K562 (cell line): ENCODE data around the gene LMTK2. TPM values are rescaled to one million over a fixed set of nuclear protein-coding genes. Genes with fewer than 3 reads are reported as not detected.

Source experiments
- ATAC-seq: fragments of 200-7000 bp; cut with Tn5 transposase; 3 replicates; pipeline ENCODE4 v1.9.1; 2020; ENCODE audit warnings: moderate library complexity
- BruUV-seq: library from RNA; stranded (reverse); fragments of 400-500 nt; replicated peaks from 2 replicates; lab custom pipeline; 2021; lab: Mats Ljungman, UMichigan
- CTCF ChIA-PET: fragments of 300-600 bp; formaldehyde crosslinking; extraction: SDS; loops from one replicate; lab custom pipeline; 2021; ENCODE audit warnings: low intra/inter-chr PET ratio; lab: Yijun Ruan, JAX
- POLR2A ChIA-PET: fragments of 300-600, 350-650 bp; sonication (Branson Sonifier 250); formaldehyde crosslinking; extraction: SDS; loops from one replicate; lab custom pipeline; 2021; ENCODE audit warnings: antibody characterized with exemption, inconsistent platforms; lab: Yijun Ruan, JAX
- DNase-seq, 4 experiments: peaks; one replicate each; pipeline versions ENCODE4 v3.0.0 to v3.0.0-alpha.2; 2011 to 2018; ENCODE audit warnings: low spot score in 3 of 4, mixed read lengths in 3 of 4; ENCODE audit errors: extremely low read depth in 1 of 4
- FAIRE-seq: peaks from 2 replicates; lab custom pipeline; 2011; peaks lifted over from hg19 to GRCh38; lab: Jason Lieb, UNC
- H2AFZ ChIP-seq: 2 replicates; pipeline ENCODE4 v1.6.0; 2011; ENCODE audit warnings: low read depth, low read length, control low read depth, inconsistent platforms
- H3K27ac ChIP-seq: fragments of 200-600 bp; 3 replicates; pipeline ENCODE4 v1.8.0; 2011; ENCODE audit warnings: low read depth, mild to moderate bottlenecking, control low read depth, inconsistent platforms, low read length, moderate library complexity, mixed read lengths; ENCODE audit errors: extremely low read depth
- H3K27me3 ChIP-seq, 2 experiments: fragments of 300-600 bp in 1 of 2; 2 replicates in 1 of 2; 3 replicates in 1 of 2; pipeline versions ENCODE4 v1.6.0 to v1.8.0; 2011; ENCODE audit warnings: inconsistent platforms in 2 of 2, low read length in 2 of 2, mild to moderate bottlenecking in 1 of 2, mixed read lengths in 1 of 2, moderate library complexity in 1 of 2; ENCODE audit not compliant: control insufficient read depth in 2 of 2, insufficient read depth in 2 of 2
- H3K36me3 ChIP-seq: fragments of 300-600 bp; 3 replicates; pipeline ENCODE4 v1.8.0; 2011; ENCODE audit warnings: mild to moderate bottlenecking, low read length, inconsistent platforms; ENCODE audit not compliant: control insufficient read depth, insufficient read depth
- H3K4me1 ChIP-seq, 2 experiments: fragments of 200-600 bp in 1 of 2; replicated peaks in 1 of 2; 2 replicates in 1 of 2; 3 replicates in 1 of 2; pipeline versions ENCODE4 v1.5.1 to v1.8.0; 2011; ENCODE audit warnings: inconsistent platforms in 2 of 2, low read length in 2 of 2, mild to moderate bottlenecking in 1 of 2, mixed read lengths in 1 of 2, moderate library complexity in 1 of 2; ENCODE audit not compliant: control insufficient read depth in 2 of 2, insufficient read depth in 2 of 2
- H3K4me2 ChIP-seq: 2 replicates; pipeline ENCODE4 v1.6.1; 2011; ENCODE audit warnings: low read length, control low read depth, inconsistent platforms, mixed read lengths; ENCODE audit not compliant: insufficient read depth
- H3K4me3 ChIP-seq: fragments of 200-600 bp; sonication (generic), shearing (Covaris generic); 2 replicates; pipeline ENCODE4 v1.5.1; 2016; ENCODE audit warnings: control low read depth, inconsistent platforms
- H3K79me2 ChIP-seq: fragments of 200-600 bp; 3 replicates; pipeline ENCODE4 v1.8.0; 2011; ENCODE audit warnings: low read length, inconsistent platforms; ENCODE audit not compliant: control insufficient read depth, insufficient read depth
- H3K9ac ChIP-seq, 2 experiments: 2 replicates each; pipeline versions ENCODE4 v1.6.0 to v1.6.1; 2011; ENCODE audit warnings: low read depth in 2 of 2, low read length in 2 of 2, control low read depth in 1 of 2, inconsistent platforms in 1 of 2, mild to moderate bottlenecking in 1 of 2, mixed read lengths in 1 of 2; ENCODE audit not compliant: insufficient read depth in 1 of 2
- H3K9me1 ChIP-seq: one replicate; pipeline ENCODE4 v1.6.0; 2011; ENCODE audit warnings: inconsistent platforms, mild to moderate bottlenecking, low read length, moderate library complexity; ENCODE audit not compliant: control insufficient read depth, insufficient read depth
- H3K9me3 ChIP-seq: replicated peaks from 2 replicates; pipeline ENCODE4 v1.5.1; 2011; ENCODE audit warnings: low read depth, low read length, inconsistent platforms; ENCODE audit not compliant: control insufficient read depth, insufficient read depth
- H4K20me1 ChIP-seq: replicated peaks from 2 replicates; pipeline ENCODE4 v1.6.1; 2011; ENCODE audit warnings: low read length, inconsistent platforms, mixed read lengths; ENCODE audit not compliant: control insufficient read depth, insufficient read depth
- DDX20 ChIP-seq: fragments of 450-650 bp; IDR thresholded peaks from 2 replicates; pipeline ENCODE4 v1.6.1; 2016; ENCODE audit warnings: missing genetic modification characterization, low read depth, mild to moderate bottlenecking, missing compliant biosample characterization, moderate library complexity
- HDAC8 ChIP-seq: fragments of 450-650 bp; IDR thresholded peaks from 2 replicates; pipeline ENCODE4 v1.6.1; 2016; ENCODE audit warnings: mild to moderate bottlenecking, missing genetic modification characterization, moderate library complexity, missing compliant biosample characterization
- HMGXB4 ChIP-seq: sonication (generic); formaldehyde crosslinking; IDR thresholded peaks from 2 replicates; pipeline ENCODE4 v1.8.1; 2023; ENCODE audit warnings: mild to moderate bottlenecking, missing genetic modification reagents
- SMC3 ChIP-seq: conservative IDR thresholded peaks from 2 replicates; pipeline ENCODE4 v1.6.1; 2011; ENCODE audit warnings: low read depth, low read length, improper control_type of control experiment; ENCODE audit not compliant: insufficient read depth
- SRSF3 ChIP-seq: fragments of 200-400 bp; formaldehyde crosslinking; IDR thresholded peaks from 2 replicates; pipeline ENCODE4 v1.6.1; 2016; ENCODE audit warnings: mild to moderate bottlenecking, low read length, moderate library complexity; ENCODE audit not compliant: insufficient read depth
- TAF15 ChIP-seq: fragments of 200-400 bp; formaldehyde crosslinking; IDR thresholded peaks from 2 replicates; pipeline ENCODE4 v1.6.1; 2017; ENCODE audit warnings: mild to moderate bottlenecking, low read depth, low read length, moderate library complexity
- ZNF507 ChIP-seq: conservative IDR thresholded peaks from 2 replicates; pipeline ENCODE4 v1.6.1; 2017; ENCODE audit warnings: missing genetic modification characterization, missing compliant biosample characterization
- ZNF639 ChIP-seq, 2 experiments: fragments of 200-800 bp in 1 of 2; sonication (Bioruptor generic) in 1 of 2; sonication (generic) in 1 of 2; formaldehyde crosslinking in 1 of 2; IDR thresholded peaks in 1 of 2; conservative IDR thresholded peaks in 1 of 2; 2 replicates each; pipeline versions ENCODE4 v1.5.0 to v1.6.1; 2016 to 2020; ENCODE audit warnings: missing compliant biosample characterization in 1 of 2, missing genetic modification characterization in 1 of 2, missing genetic modification reagents in 1 of 2
- ZNF830 ChIP-seq: fragments of 250-450 bp; sonication (Bioruptor Pico); IDR thresholded peaks from 2 replicates; pipeline ENCODE4 v1.5.0; 2021; ENCODE audit warnings: mild to moderate bottlenecking
- WGBS: fragments of 100-300 bp; shearing (Covaris generic); methylation state at CpG from one replicate; pipeline ENCODE4 v1.1.6; 2016; ENCODE audit warnings: low coverage, mixed read lengths; ENCODE audit not compliant: insufficient coverage; ENCODE audit errors: missing lambda C conversion rate; 5-methylcytosine and 5-hydroxymethylcytosine counted together
- in situ Hi-C: fragments of 300-500 bp; cut with MboI; formaldehyde crosslinking; loops from 4 replicates; pipeline ENCODE4 v1.15.0; 2018; ENCODE audit warnings: inconsistent platforms, mixed read lengths
- intact Hi-C: fragments of 100-400 bp; cut with micrococcal nuclease; formaldehyde crosslinking; loops from 2 replicates; pipeline ENCODE4 v1.14.2; 2022
- polyA plus RNA-seq, 8 experiments: library from polyadenylated mRNA; depleted of rRNA in 4 of 8; stranded (reverse) in 5 of 8; unstranded in 3 of 8; fragments of >200 nt; fragmentation: Nextera tagmentation in 2 of 8; fragmentation: Illumina TruSeq in 1 of 8; extraction: Ambion mirVana in 2 of 8; extraction: Trizol in 1 of 8; gene quantifications; 2 replicates each; pipeline versions ENCODE4 v1.2.1 to v1.2.3, GENCODE V29; 2011 to 2014; ENCODE audit warnings: inconsistent platforms in 1 of 8, missing spikeins in 1 of 8
- total RNA-seq, 7 experiments: library from RNA; depleted of rRNA in 6 of 7; stranded (reverse); fragments of >200 nt in 6 of 7; fragmentation: Illumina TruSeq in 2 of 7; extraction: Trizol in 2 of 7; gene quantifications; 2 replicates each; pipeline versions ENCODE4 v1.2.1 to v1.2.3, GENCODE V29; 2011 to 2021; ENCODE audit warnings: low replicate concordance in 1 of 7

LMTK2 gene
- total and polyA plus RNA-seq, 9 of the 15 experiments (the other 6 are each of a cell fraction or from before 2014, with no cell fraction given) = 0.78 to 16.4 (median 6.3) TPM

DNA sequence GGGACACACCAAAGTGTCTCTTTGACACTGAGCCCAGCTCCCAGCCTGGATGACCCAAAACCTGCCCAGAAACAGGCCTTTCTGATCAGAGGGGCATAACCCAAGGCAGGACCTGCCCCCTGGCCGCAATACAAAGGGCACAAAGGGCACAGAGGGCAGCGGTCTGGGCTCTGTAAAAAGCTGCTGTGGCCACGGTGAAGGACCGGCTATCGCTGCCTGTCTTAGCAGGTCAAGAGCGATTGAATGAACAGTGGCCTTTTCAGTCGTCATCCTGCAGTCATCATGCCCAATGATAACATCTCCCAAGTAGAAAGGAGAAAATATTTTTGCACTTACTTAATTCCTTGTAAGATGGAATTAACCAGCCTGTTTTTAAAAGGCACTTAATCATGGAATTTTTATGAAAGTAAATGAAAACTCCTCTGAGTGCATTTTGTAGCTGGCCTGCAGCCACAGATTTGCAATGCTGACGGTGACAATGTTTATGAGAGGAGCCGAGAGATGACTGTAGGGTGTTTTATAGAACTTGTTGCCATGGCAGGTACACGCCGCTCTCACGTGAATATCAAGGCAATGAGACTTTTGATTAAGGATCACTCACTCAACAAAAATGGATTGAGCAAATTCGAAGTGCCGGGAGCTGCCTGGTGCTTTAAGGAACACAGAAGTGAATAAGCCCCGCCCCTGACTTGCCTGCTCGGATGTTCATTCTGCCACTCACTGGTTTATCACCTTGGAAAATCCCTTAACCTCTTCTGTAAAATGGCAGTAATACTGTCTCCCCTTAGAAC, 57.2 kb downstream of the LMTK2 start (continued):
- TF ChIP-seq ZNF507 (tag) (no peak), TAF15 (no peak)

- Histone ChIP-seq H3K9me1 (no peaks in the 10 kb centered on the region), H4K20me1 (peaks cover 18% of the 10 kb centered on the region; the same call in 1 of the 2 replicates), H3K4me3 (no peak overlapping the region), H3K4me2 (no peak overlapping the region), H3K4me1 (peaks cover 0 to 9% of the 10 kb centered on the region in 2 experiments; a peak in 1 of 5 replicates), H3K9ac (no peak overlapping the region; a peak in 1 of 4 replicates), H3K36me3 (no peaks in the 10 kb centered on the region; the same call in 2 of the 3 replicates), H3K9me3 (no peaks in the 10 kb centered on the region), H2AFZ (no peak overlapping the region), H3K27ac (no peak overlapping the region), H3K27me3 (no peaks in the 10 kb centered on the region), H3K79me2 (no peaks in the 10 kb centered on the region)
- DNase-seq (peak in 3 of 4 experiments; percentile 33 to 61 (median 50)), ATAC-seq (peak; percentile 96), FAIRE-seq (peak; percentile 37)
- POLR2A ChIA-PET = interaction anchor here (0.7 to 5.2 kb wide), 3 partner anchors 10 to 293 kb away, joined by 3 to 37 read pairs (median 3); partner anchors contain the start of gene ASNS
- no TSS peak for BruUV-seq
- in situ Hi-C loops (no loop called here), intact Hi-C loops (loop anchor here (1.0 to 5.0 kb wide), 3 partner anchors 60 to 145 kb away; partner anchors contain the start of gene LMTK2)
- 52% methylated on average over 18 of the region's 18 CpGs for WGBS
- CTCF ChIA-PET = interaction anchor here (0.6 to 6.7 kb wide), 2 partner anchors 144 to 150 kb away, joined by 3 to 94 read pairs; no protein-coding TSS in a partner anchor
- TF ChIP-seq HDAC8 (tag) = no peak
- no peak for TF ChIP-seq ZNF830 (CRISPR knock-in tag)
- TF ChIP-seq HMGXB4 (CRISPR knock-in tag) = no peak
- no peak for TF ChIP-seq ZNF639 (CRISPR knock-in tag; conservative IDR thresholded peaks at IDR 0.05 in 1 of 2, IDR thresholded peaks at IDR 0.05 in 1 of 2)
- TF ChIP-seq SMC3 = peak; percentile 60
- TF ChIP-seq SRSF3 = no peak
- TF ChIP-seq DDX20 = no peak
Measured at GRCh38 chr7:98165827-98166667, 59.4 kb downstream of the LMTK2 start.
